ENCODE results near the gene PIGC.

- TF ChIP-seq SP1 (IDR thresholded peaks at IDR 0.05) (no peak), CTCF (IDR thresholded peaks at IDR 0.05; ENCODE audit: low read depth, low read length, missing input control) (no peak)
These were observed 9.3 kb upstream of the PIGC start for GRCh38 chr1:172453153-172453545.

All from liver (tissue), 3 donors.